BE2C (cell line): Measurements from ENCODE around the gene CLPTM1.
"Not testable (repeated sequence)": the region's sequence is repeated elsewhere in the genome, so short reads cannot be mapped to it uniquely, and the experiment has no call there.

Experiments
- DNase-seq: peaks from one replicate; pipeline ENCODE4 v3.0.0-alpha.2; 2020
- H3K27me3 ChIP-seq: fragments of 250-450 bp; sonication (Bioruptor Pico); 2 replicates; pipeline ENCODE4 v1.5.1; 2020; ENCODE audit warnings: mild to moderate bottlenecking
- H3K36me3 ChIP-seq: fragments of 250-450 bp; sonication (Bioruptor Pico); 2 replicates; pipeline ENCODE4 v1.5.1; 2020; ENCODE audit warnings: mild to moderate bottlenecking
- H3K4me1 ChIP-seq: fragments of 250-450 bp; sonication (Bioruptor Pico); 2 replicates; pipeline ENCODE4 v1.5.1; 2020
- H3K4me3 ChIP-seq: 2 replicates; pipeline ENCODE4 v1.5.1; 2011; ENCODE audit warnings: low read depth, low read length
- H3K9me3 ChIP-seq: fragments of 250-450 bp; sonication (Bioruptor Pico); 2 replicates; pipeline ENCODE4 v1.5.1; 2020
- CTCF ChIP-seq: IDR thresholded peaks from 2 replicates; pipeline ENCODE4 v1.5.1; 2012; ENCODE audit warnings: mild to moderate bottlenecking, low read depth, low read length

Gene CLPTM1

GRCh38 chr19:44960906-44961728 lies 5.9 kb downstream of the CLPTM1 start:
- H3K36me3 ChIP-seq: peaks cover 18% of the 10 kb centered on the region

GRCh38 chr19:44961821-44962220 lies 6.6 kb downstream of the CLPTM1 start:
- Histone ChIP-seq H3K36me3 (peaks cover 18% of the 10 kb centered on the region), H3K4me1 (no peaks in the 10 kb centered on the region)
- TF ChIP-seq CTCF: no peak

More at GRCh38 chr19:44960906-44961728, 5.9 kb downstream of the CLPTM1 start:
- no peaks in the 10 kb centered on the region for H3K27me3 ChIP-seq
- DNase-seq: no peak
- H3K4me1 ChIP-seq: no peaks in the 10 kb centered on the region
- H3K4me3 ChIP-seq: no peak overlapping the region
- H3K9me3 ChIP-seq: no peaks in the 10 kb centered on the region
- no peak for TF ChIP-seq CTCF

GRCh38 chr19:44968118-44968517 lies 12.9 kb downstream of the CLPTM1 start:
- no peak for TF ChIP-seq CTCF
- no peak for DNase-seq
- Histone ChIP-seq H3K4me1 (no peaks in the 10 kb centered on the region), H3K4me3 (no peak overlapping the region), H3K36me3 (peaks cover 19% of the 10 kb centered on the region), H3K27me3 (no peaks in the 10 kb centered on the region), H3K9me3 (no peaks in the 10 kb centered on the region)

More at GRCh38 chr19:44961821-44962220, 6.6 kb downstream of the CLPTM1 start:
- no peaks in the 10 kb centered on the region for H3K27me3 ChIP-seq
- H3K4me3 ChIP-seq: no peak overlapping the region
- no peak for DNase-seq
- H3K9me3 ChIP-seq: no peaks in the 10 kb centered on the region

- H3K4me1 ChIP-seq: no peaks in the 10 kb centered on the region
- H3K4me3 ChIP-seq: no peak overlapping the region
- DNase-seq: no peak
- H3K27me3 ChIP-seq: no peaks in the 10 kb centered on the region
- H3K9me3 ChIP-seq: no peaks in the 10 kb centered on the region
- no peak for TF ChIP-seq CTCF
- peaks cover 21% of the 10 kb centered on the region for H3K36me3 ChIP-seq
Measured at GRCh38 chr19:44968670-44969069, 13.5 kb downstream of the CLPTM1 start.

GRCh38 chr19:44969437-44969836 lies 14.3 kb downstream of the CLPTM1 start:
- H3K9me3 ChIP-seq: no peaks in the 10 kb centered on the region
- H3K4me3 ChIP-seq: no peak overlapping the region
- no peak for TF ChIP-seq CTCF
- H3K36me3 ChIP-seq: peaks cover 28% of the 10 kb centered on the region
- no peak for DNase-seq
- no peaks in the 10 kb centered on the region for H3K27me3 ChIP-seq
- H3K4me1 ChIP-seq: no peaks in the 10 kb centered on the region

- H3K4me1 ChIP-seq, H3K9me3 ChIP-seq, H3K4me3 ChIP-seq, H3K27me3 ChIP-seq, DNase-seq: not testable (repeated sequence)
- H3K36me3 ChIP-seq: peaks cover 41% of the 10 kb centered on the region
Measured at GRCh38 chr19:44971451-44971850, 16.3 kb downstream of the CLPTM1 start.
